NB4 (cell line): ENCODE results near the gene STXBP2.

ENCODE experiments used
- DNase-seq: peaks from one replicate; pipeline ENCODE4 v3.0.0; 2010; ENCODE audit warnings: low read depth
- H3K4me3 ChIP-seq: one replicate; pipeline ENCODE4 v1.5.1; 2011; ENCODE audit warnings: mild to moderate bottlenecking, low read depth, low read length, moderate library complexity
- CTCF ChIP-seq: IDR thresholded peaks from one replicate; pipeline ENCODE4 v1.5.1; 2012; ENCODE audit warnings: low read depth, low read length
- MAX ChIP-seq: IDR thresholded peaks from 2 replicates; pipeline ENCODE4 v1.6.1; 2011; ENCODE audit warnings: low read depth, low read length
- MYC ChIP-seq: IDR thresholded peaks from 2 replicates; pipeline ENCODE4 v1.6.1; 2011; ENCODE audit warnings: low read depth, low read length
- POLR2A ChIP-seq: IDR thresholded peaks from 2 replicates; pipeline ENCODE4 v1.6.1; 2011; ENCODE audit warnings: mild to moderate bottlenecking; ENCODE audit not compliant: insufficient read length; ENCODE audit errors: extremely low read depth

STXBP2 gene

GRCh38 chr19:7654401-7654800 lies 17.5 kb downstream of the STXBP2 start:
- DNase-seq = no peak
- TF ChIP-seq MYC = no peak
- no peak for TF ChIP-seq CTCF
- no peak for TF ChIP-seq MAX
- TF ChIP-seq POLR2A = no peak

GRCh38 chr19:7655581-7655980 lies 18.7 kb downstream of the STXBP2 start:
- H3K4me3 ChIP-seq = no peak overlapping the region
- TF ChIP-seq CTCF (no peak), POLR2A (no peak), MAX (no peak), MYC (0 out of 2 replicates have a peak, but pooled peaks have one; percentile 12)
- peak; percentile 84 for DNase-seq

More at GRCh38 chr19:7654401-7654800, 17.5 kb downstream of the STXBP2 start:
- no peak overlapping the region for H3K4me3 ChIP-seq

GRCh38 chr19:7657131-7657751 lies 20.3 kb downstream of the STXBP2 start:
- H3K4me3 ChIP-seq = peak overlapping the region; percentile 23
- peak; percentile 95 for DNase-seq
- TF ChIP-seq MYC (peak; percentile 36; the same call in 1 of the 2 replicates), POLR2A (no peak), CTCF (no peak), MAX (no peak; the same call in none of the 2 replicates)

GRCh38 chr19:7658219-7658686 lies 21.3 kb downstream of the STXBP2 start:
- H3K4me3 ChIP-seq = no peak overlapping the region
- no peak for DNase-seq
- TF ChIP-seq CTCF = no peak
- TF ChIP-seq POLR2A = no peak
- no peak for TF ChIP-seq MYC
- no peak for TF ChIP-seq MAX

- TF ChIP-seq MAX (no peak), POLR2A (no peak), CTCF (no peak), MYC (no peak)
- no peak overlapping the region for H3K4me3 ChIP-seq
- DNase-seq = no peak
Observed at GRCh38 chr19:7661744-7662538, 25.0 kb downstream of the STXBP2 start.
